Measurements from ENCODE around the gene ZSWIM6. TPM values are rescaled to one million over a fixed set of nuclear protein-coding genes. Genes with fewer than 3 reads are reported as not detected.

ZSWIM6 gene
- total RNA-seq, 8 experiments from 2014 or later = 8.2 to 54.3 (median 20.2) TPM

GRCh38 chr5:61354199-61354598 lies 22.1 kb downstream of the ZSWIM6 start:
- H3K4me3 ChIP-seq = no peak overlapping the region
- no peak for ATAC-seq (replicated peaks in 6 of 8)
- in situ Hi-C loops (cut with MboI; ENCODE audit: low pct_unique_long_range_greater_than_20kb in 2 of 9, low sequenced_read_pairs in 9 of 9, unreplicated experiment in 9 of 9) = no loop called here
- 79 to 100% (median 88%) methylated on average over 1 to 2 of the region's 2 CpGs; no CpG with 5 or more reads in 3 of the 10 experiments for WGBS, 10 experiments
- H3K27ac ChIP-seq = no peak overlapping the region
- H3K4me1 ChIP-seq (replicated peaks in 1 of 2) = peaks cover 15 to 20% of the 10 kb centered on the region in 2 donors

- ATAC-seq (replicated peaks in 6 of 8) = no peak
- 0 to 92% (median 55%) methylated on average over 1 to 2 of the region's 2 CpGs for WGBS, 10 experiments
- no peak overlapping the region for H3K4me3 ChIP-seq
- H3K27ac ChIP-seq = no peak overlapping the region
- in situ Hi-C loops (cut with MboI; ENCODE audit: low pct_unique_long_range_greater_than_20kb in 2 of 9, low sequenced_read_pairs in 9 of 9, unreplicated experiment in 9 of 9) = no loop called here
- H3K4me1 ChIP-seq (replicated peaks in 1 of 2) = peaks cover 5 to 11% of the 10 kb centered on the region in 2 donors
Observed at GRCh38 chr5:61357745-61358144, 25.7 kb downstream of the ZSWIM6 start.

GRCh38 chr5:61362796-61363368 lies 30.8 kb downstream of the ZSWIM6 start:
- no peak overlapping the region for H3K4me3 ChIP-seq
- ATAC-seq (replicated peaks in 6 of 8) = peak in 6 of 8 experiments; percentile 31 to 85 (median 56)
- in situ Hi-C loops (cut with MboI; ENCODE audit: low pct_unique_long_range_greater_than_20kb in 2 of 9, low sequenced_read_pairs in 9 of 9, unreplicated experiment in 9 of 9) = no loop called here
- H3K27ac ChIP-seq = no peak overlapping the region
- peaks cover 8 to 18% of the 10 kb centered on the region in 2 donors for H3K4me1 ChIP-seq (replicated peaks in 1 of 2)
- 86 to 100% (median 92%) methylated on average over 1 to 2 of the region's 2 CpGs; no CpG with 5 or more reads in 3 of the 10 experiments for WGBS, 10 experiments

- Histone ChIP-seq H3K4me1 (replicated peaks in 1 of 2) (peaks cover 8 to 18% of the 10 kb centered on the region in 2 donors), H3K4me3 (no peak overlapping the region), H3K27ac (no peak overlapping the region)
- no peak for ATAC-seq (replicated peaks in 6 of 8)
- 74 to 100% (median 100%) methylated on average over 1 to 3 of the region's 3 CpGs; no CpG with 5 or more reads in 3 of the 10 experiments for WGBS, 10 experiments
- in situ Hi-C loops (cut with MboI; ENCODE audit: low pct_unique_long_range_greater_than_20kb in 2 of 9, low sequenced_read_pairs in 9 of 9, unreplicated experiment in 9 of 9) = no loop called here
Observed at GRCh38 chr5:61363401-61364114, 31.5 kb downstream of the ZSWIM6 start.

- in situ Hi-C loops (cut with MboI; ENCODE audit: low pct_unique_long_range_greater_than_20kb in 2 of 9, low sequenced_read_pairs in 9 of 9, unreplicated experiment in 9 of 9) = no loop called here
- 90 to 100% (median 99%) methylated on average over 1 to 5 of the region's 7 CpGs for WGBS, 10 experiments
- peaks cover 8 to 20% of the 10 kb centered on the region in 2 donors for H3K4me1 ChIP-seq (replicated peaks in 1 of 2)
- no peak overlapping the region for H3K4me3 ChIP-seq
- no peak overlapping the region for H3K27ac ChIP-seq
- peak in 1 of 8 experiments; percentile 63 for ATAC-seq (replicated peaks in 6 of 8)
Observed at GRCh38 chr5:61366497-61367240, 34.6 kb downstream of the ZSWIM6 start.

- ATAC-seq (replicated peaks in 6 of 8) = no peak
- in situ Hi-C loops (cut with MboI; ENCODE audit: low pct_unique_long_range_greater_than_20kb in 2 of 9, low sequenced_read_pairs in 9 of 9, unreplicated experiment in 9 of 9) = no loop called here
- WGBS, 10 experiments = 78 to 100% (median 97%) methylated on average over 2 of the region's 2 CpGs; no CpG with 5 or more reads in 1 of the 10 experiments
- no peak overlapping the region for H3K4me3 ChIP-seq
- no peak overlapping the region for H3K27ac ChIP-seq
- peaks cover 0 to 12% of the 10 kb centered on the region in 2 donors for H3K4me1 ChIP-seq (replicated peaks in 1 of 2)
Observed at GRCh38 chr5:61370506-61370905, 38.4 kb downstream of the ZSWIM6 start.

- no peak overlapping the region for H3K4me3 ChIP-seq
- WGBS, 10 experiments = 51 to 93% (median 78%) methylated on average over 2 to 5 of the region's 5 CpGs; no CpG with 5 or more reads in 2 of the 10 experiments
- peaks cover 0 to 12% of the 10 kb centered on the region in 2 donors for H3K4me1 ChIP-seq (replicated peaks in 1 of 2)
- in situ Hi-C loops (cut with MboI; ENCODE audit: low pct_unique_long_range_greater_than_20kb in 2 of 9, low sequenced_read_pairs in 9 of 9, unreplicated experiment in 9 of 9) = no loop called here
- no peak for ATAC-seq (replicated peaks in 6 of 8)
- no peak overlapping the region for H3K27ac ChIP-seq
Observed at GRCh38 chr5:61371474-61371873, 39.4 kb downstream of the ZSWIM6 start.

GRCh38 chr5:61379677-61380076 lies 47.6 kb downstream of the ZSWIM6 start:
- ATAC-seq (replicated peaks in 6 of 8) = no peak
- Histone ChIP-seq H3K4me3 (no peak overlapping the region), H3K27ac (no peak overlapping the region), H3K4me1 (replicated peaks in 1 of 2) (peaks cover 0 to 2% of the 10 kb centered on the region in 2 donors)
- 75 to 100% (median 89%) methylated on average over 1 to 2 of the region's 2 CpGs for WGBS, 10 experiments
- in situ Hi-C loops (cut with MboI; ENCODE audit: low pct_unique_long_range_greater_than_20kb in 2 of 9, low sequenced_read_pairs in 9 of 9, unreplicated experiment in 9 of 9) = no loop called here

- in situ Hi-C loops (cut with MboI; ENCODE audit: low pct_unique_long_range_greater_than_20kb in 2 of 9, low sequenced_read_pairs in 9 of 9, unreplicated experiment in 9 of 9) = no loop called here
- ATAC-seq (replicated peaks in 6 of 8) = no peak
- peaks cover 7 to 9% of the 10 kb centered on the region in 2 donors for H3K4me1 ChIP-seq (replicated peaks in 1 of 2)
- H3K27ac ChIP-seq = no peak overlapping the region
- 67 to 100% (median 90%) methylated on average over 1 to 2 of the region's 2 CpGs; no CpG with 5 or more reads in 4 of the 10 experiments for WGBS, 10 experiments
- no peak overlapping the region for H3K4me3 ChIP-seq
Observed at GRCh38 chr5:61381968-61382367, 49.9 kb downstream of the ZSWIM6 start.

- in situ Hi-C loops (cut with MboI; ENCODE audit: low pct_unique_long_range_greater_than_20kb in 2 of 9, low sequenced_read_pairs in 9 of 9, unreplicated experiment in 9 of 9) = no loop called here
- Histone ChIP-seq H3K4me1 (replicated peaks in 1 of 2) (peaks cover 7 to 10% of the 10 kb centered on the region in 2 donors), H3K27ac (no peak overlapping the region), H3K4me3 (no peak overlapping the region)
- ATAC-seq (replicated peaks in 6 of 8) = peak in 3 of 8 experiments; percentile 59 to 80 (median 73)
- WGBS, 10 experiments = 17 to 100% (median 50%) methylated on average over 1 to 3 of the region's 3 CpGs; no CpG with 5 or more reads in 4 of the 10 experiments
Observed at GRCh38 chr5:61385627-61386026, 53.6 kb downstream of the ZSWIM6 start.

- peaks cover 7 to 10% of the 10 kb centered on the region in 2 donors for H3K4me1 ChIP-seq (replicated peaks in 1 of 2)
- 0 to 100% (median 67%) methylated on average over 1 to 2 of the region's 2 CpGs; no CpG with 5 or more reads in 1 of the 10 experiments for WGBS, 10 experiments
- ATAC-seq (replicated peaks in 6 of 8) = peak in 4 of 8 experiments; percentile 28 to 96 (median 52)
- H3K4me3 ChIP-seq = no peak overlapping the region
- in situ Hi-C loops (cut with MboI; ENCODE audit: low pct_unique_long_range_greater_than_20kb in 2 of 9, low sequenced_read_pairs in 9 of 9, unreplicated experiment in 9 of 9) = no loop called here
- no peak overlapping the region for H3K27ac ChIP-seq
Observed at GRCh38 chr5:61386045-61386800, 54.2 kb downstream of the ZSWIM6 start.

GRCh38 chr5:61389609-61390008 lies 57.6 kb downstream of the ZSWIM6 start:
- in situ Hi-C loops (cut with MboI; ENCODE audit: low pct_unique_long_range_greater_than_20kb in 2 of 9, low sequenced_read_pairs in 9 of 9, unreplicated experiment in 9 of 9) = no loop called here
- Histone ChIP-seq H3K27ac (no peak overlapping the region), H3K4me3 (no peak overlapping the region), H3K4me1 (replicated peaks in 1 of 2) (peaks cover 7 to 9% of the 10 kb centered on the region in 2 donors)
- ATAC-seq (replicated peaks in 6 of 8) = peak in 5 of 8 experiments; percentile 35 to 82 (median 57)
- 52 to 97% (median 78%) methylated on average over 1 to 3 of the region's 3 CpGs for WGBS, 10 experiments

All from motor neuron (in vitro differentiated cells).